Breast epithelium (tissue), 4 donors: Measurements from ENCODE around the gene PSMB2. TPM values are rescaled to one million over a fixed set of nuclear protein-coding genes. Genes with fewer than 3 reads are reported as not detected.
A peak's percentile ranks its signal among the peaks of the same experiment; 100 is the strongest.

Experiments
- DNase-seq, 2 donors: peaks; one replicate each; pipeline ENCODE4 v3.0.0-alpha.2; 2019; ENCODE audit warnings: low spot score in 2 of 2
- H3K27ac ChIP-seq, 2 donors: fragments of 200-600 bp; sonication (generic) in 1 of 2; one replicate each; pipeline ENCODE4 v1.5.1; 2016 to 2019; ENCODE audit warnings: mild to moderate bottlenecking in 1 of 2
- H3K27me3 ChIP-seq, 2 donors: fragments of 200-600 bp; sonication (generic) in 1 of 2; one replicate each; pipeline versions ENCODE4 v1.5.1 to v1.6.0; 2017 to 2019; ENCODE audit warnings: control low read depth in 1 of 2, mild to moderate bottlenecking in 1 of 2
- H3K36me3 ChIP-seq: fragments of 200-600 bp; one replicate; pipeline ENCODE4 v1.5.1; 2019
- H3K4me1 ChIP-seq, 2 donors: fragments of 200-600 bp; sonication (generic); one replicate each; pipeline ENCODE4 v1.5.1; 2016 to 2019; ENCODE audit warnings: control low read depth in 1 of 2
- H3K4me3 ChIP-seq, 3 donors: fragments of 200-600 bp; sonication (generic); 1 replicate in 2 of 3; 2 replicates in 1 of 3; pipeline ENCODE4 v1.5.1; 2016 to 2019; ENCODE audit warnings: mild to moderate bottlenecking in 3 of 3, moderate library complexity in 2 of 3
- H3K9me3 ChIP-seq, 2 donors: fragments of 200-600 bp; sonication (generic) in 1 of 2; one replicate each; pipeline ENCODE4 v1.5.1; 2016 to 2019; ENCODE audit warnings: control low read depth in 1 of 2
- POLR2A ChIP-seq: fragments of 450-650 bp; IDR thresholded peaks from one replicate; pipeline ENCODE4 v1.6.1; 2016; ENCODE audit warnings: antibody characterized with exemption, mild to moderate bottlenecking, moderate library complexity
- POLR2AphosphoS5 ChIP-seq, 3 donors: sonication (generic); formaldehyde crosslinking; IDR thresholded peaks; one replicate each; pipeline ENCODE4 v1.6.1; 2017; ENCODE audit warnings: antibody characterized with exemption in 3 of 3
- intact Hi-C: fragments of 100-400 bp; cut with DNase I; formaldehyde crosslinking; loops from one replicate; pipeline ENCODE4 v1.15.1; 2023; ENCODE audit warnings: low total_unique reads
- total RNA-seq, 3 donors: library from RNA; depleted of rRNA; stranded (reverse); fragments of >200 nt; gene quantifications; one replicate each; pipeline ENCODE4 v1.1.0, GENCODE V29; 2016
- TF ChIP-seq, protein P1 (sequence below), 3 donors: fragments of 450-650 bp; IDR thresholded peaks; one replicate each; pipeline ENCODE4 v1.5.1; 2016 to 2017; ENCODE audit warnings: antibody characterized with exemption in 3 of 3, mild to moderate bottlenecking in 3 of 3, moderate library complexity in 3 of 3

PSMB2 gene
- total RNA-seq, 3 donors from 2014 or later: 26.7 to 31.8 (median 31.5) TPM

- Histone ChIP-seq H3K4me1 (no peaks in the 10 kb centered on the region), H3K4me3 (peak overlapping the region in 2 of 3 donors; percentile 41 to 66), H3K27ac (no peak overlapping the region), H3K27me3 (no peaks in the 10 kb centered on the region), H3K36me3 (no peaks in the 10 kb centered on the region), H3K9me3 (no peaks in the 10 kb centered on the region)
- intact Hi-C loops: no loop called here
- TF ChIP-seq, protein P1, sequence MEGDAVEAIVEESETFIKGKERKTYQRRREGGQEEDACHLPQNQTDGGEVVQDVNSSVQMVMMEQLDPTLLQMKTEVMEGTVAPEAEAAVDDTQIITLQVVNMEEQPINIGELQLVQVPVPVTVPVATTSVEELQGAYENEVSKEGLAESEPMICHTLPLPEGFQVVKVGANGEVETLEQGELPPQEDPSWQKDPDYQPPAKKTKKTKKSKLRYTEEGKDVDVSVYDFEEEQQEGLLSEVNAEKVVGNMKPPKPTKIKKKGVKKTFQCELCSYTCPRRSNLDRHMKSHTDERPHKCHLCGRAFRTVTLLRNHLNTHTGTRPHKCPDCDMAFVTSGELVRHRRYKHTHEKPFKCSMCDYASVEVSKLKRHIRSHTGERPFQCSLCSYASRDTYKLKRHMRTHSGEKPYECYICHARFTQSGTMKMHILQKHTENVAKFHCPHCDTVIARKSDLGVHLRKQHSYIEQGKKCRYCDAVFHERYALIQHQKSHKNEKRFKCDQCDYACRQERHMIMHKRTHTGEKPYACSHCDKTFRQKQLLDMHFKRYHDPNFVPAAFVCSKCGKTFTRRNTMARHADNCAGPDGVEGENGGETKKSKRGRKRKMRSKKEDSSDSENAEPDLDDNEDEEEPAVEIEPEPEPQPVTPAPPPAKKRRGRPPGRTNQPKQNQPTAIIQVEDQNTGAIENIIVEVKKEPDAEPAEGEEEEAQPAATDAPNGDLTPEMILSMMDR (IDR thresholded peaks at IDR 0.05): no peak
- TF ChIP-seq POLR2A: no peak
- no peak for TF ChIP-seq POLR2AphosphoS5 (IDR thresholded peaks at IDR 0.05)
- no peak for DNase-seq
These were observed 65.1 kb downstream of the PSMB2 start for GRCh38 chr1:35576061-35576765.

GRCh38 chr1:35575416-35575958, 65.8 kb downstream of the PSMB2 start:
- TF ChIP-seq, protein P1 (IDR thresholded peaks at IDR 0.05): no peak
- no peak for TF ChIP-seq POLR2A
- no peak for TF ChIP-seq POLR2AphosphoS5 (IDR thresholded peaks at IDR 0.05)
- Histone ChIP-seq H3K4me1 (no peaks in the 10 kb centered on the region), H3K9me3 (no peaks in the 10 kb centered on the region), H3K27ac (no peak overlapping the region), H3K4me3 (no peak overlapping the region), H3K27me3 (no peaks in the 10 kb centered on the region), H3K36me3 (no peaks in the 10 kb centered on the region)
- DNase-seq: peak in 1 of 2 donors; percentile 22
- intact Hi-C loops: no loop called here

DNA sequence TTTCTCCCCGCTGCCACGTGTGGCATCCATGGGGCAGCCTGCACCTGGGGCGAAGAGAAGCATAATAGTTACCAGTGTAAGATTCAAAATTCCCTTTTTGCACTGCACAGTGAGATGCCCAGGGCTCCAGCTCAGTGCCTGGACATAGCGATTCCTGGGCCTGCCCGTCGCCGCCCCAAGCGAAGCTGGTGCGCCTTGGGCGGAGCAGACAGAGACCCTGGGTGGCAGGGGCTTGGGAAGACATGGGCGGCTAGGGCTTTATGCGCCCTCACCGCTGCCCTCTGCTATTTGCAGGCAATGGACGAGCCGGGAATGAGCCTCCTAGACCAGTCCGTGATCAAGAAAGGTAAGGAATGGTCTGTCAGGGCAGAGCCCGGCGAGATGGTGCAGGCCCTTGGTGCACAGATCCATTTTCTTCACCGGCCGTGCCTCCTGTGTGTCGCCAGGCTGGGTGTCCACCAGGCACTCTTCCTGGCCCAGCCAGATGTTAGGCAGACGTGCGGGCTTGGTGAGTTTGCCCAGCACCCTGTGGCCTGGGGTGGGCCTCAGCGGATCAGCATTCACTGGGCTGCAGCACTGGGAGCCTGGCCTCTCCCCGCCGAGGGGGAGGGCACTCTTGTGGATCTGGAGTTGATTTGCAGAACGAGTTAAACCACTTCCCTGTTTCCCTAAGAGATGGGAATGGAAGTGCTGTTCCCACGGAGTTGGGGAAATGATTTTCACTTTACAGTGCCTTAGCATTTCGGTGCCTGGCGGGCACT, 66.5 kb downstream of the PSMB2 start:
- Histone ChIP-seq H3K4me1 (no peaks in the 10 kb centered on the region), H3K9me3 (no peaks in the 10 kb centered on the region), H3K27ac (no peak overlapping the region), H3K27me3 (no peaks in the 10 kb centered on the region), H3K36me3 (no peaks in the 10 kb centered on the region), H3K4me3 (no peak overlapping the region)
- TF ChIP-seq POLR2A: no peak
- TF ChIP-seq, protein P1 (IDR thresholded peaks at IDR 0.05): no peak
- TF ChIP-seq POLR2AphosphoS5 (IDR thresholded peaks at IDR 0.05): no peak
- intact Hi-C loops: loop anchor here (5.0 kb wide), 1 partner anchor 152 kb away; no protein-coding TSS in a partner anchor
- DNase-seq: peak in 1 of 2 donors; percentile 37

DNA sequence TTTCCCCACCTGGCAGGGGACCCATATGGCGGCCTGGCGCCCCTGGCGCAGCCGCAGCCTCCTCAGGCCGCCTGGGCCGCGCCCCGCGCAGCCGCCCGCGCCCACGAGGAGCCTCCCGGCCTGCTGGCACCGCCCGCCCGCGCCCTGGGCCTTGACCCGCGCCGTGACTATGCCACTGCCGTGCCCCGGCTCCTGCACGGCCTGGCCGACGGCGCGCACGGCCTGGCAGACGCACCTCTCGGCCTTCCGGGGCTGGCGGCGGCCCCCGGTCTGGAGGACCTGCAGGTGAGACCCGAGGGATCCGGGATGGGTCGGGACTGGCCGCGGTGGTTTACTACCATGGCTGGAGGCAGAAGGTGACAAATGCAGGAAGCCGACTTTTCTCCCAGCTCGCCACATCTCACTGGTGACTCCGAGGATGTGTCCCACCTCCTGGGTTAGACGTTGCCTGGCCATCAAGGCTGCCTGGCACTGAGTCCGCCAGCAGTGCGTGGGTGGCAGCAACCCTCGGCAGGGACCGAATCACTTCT, 67.1 kb downstream of the PSMB2 start:
- intact Hi-C loops: loop anchor here (5.0 kb wide), 1 partner anchor 153 kb away; no protein-coding TSS in a partner anchor
- DNase-seq: peak in 1 of 2 donors; percentile 42
- TF ChIP-seq, protein P1 (IDR thresholded peaks at IDR 0.05): no peak
- TF ChIP-seq POLR2A (no peak), POLR2AphosphoS5 (IDR thresholded peaks at IDR 0.05) (no peak)
- H3K4me1 ChIP-seq: no peaks in the 10 kb centered on the region
- no peak overlapping the region for H3K27ac ChIP-seq
- H3K9me3 ChIP-seq: no peaks in the 10 kb centered on the region
- peak overlapping the region in 1 of 3 donors; percentile 78 for H3K4me3 ChIP-seq
- H3K27me3 ChIP-seq: no peaks in the 10 kb centered on the region
- no peaks in the 10 kb centered on the region for H3K36me3 ChIP-seq
